ENCODE results near the gene PSMG4.

DNA sequence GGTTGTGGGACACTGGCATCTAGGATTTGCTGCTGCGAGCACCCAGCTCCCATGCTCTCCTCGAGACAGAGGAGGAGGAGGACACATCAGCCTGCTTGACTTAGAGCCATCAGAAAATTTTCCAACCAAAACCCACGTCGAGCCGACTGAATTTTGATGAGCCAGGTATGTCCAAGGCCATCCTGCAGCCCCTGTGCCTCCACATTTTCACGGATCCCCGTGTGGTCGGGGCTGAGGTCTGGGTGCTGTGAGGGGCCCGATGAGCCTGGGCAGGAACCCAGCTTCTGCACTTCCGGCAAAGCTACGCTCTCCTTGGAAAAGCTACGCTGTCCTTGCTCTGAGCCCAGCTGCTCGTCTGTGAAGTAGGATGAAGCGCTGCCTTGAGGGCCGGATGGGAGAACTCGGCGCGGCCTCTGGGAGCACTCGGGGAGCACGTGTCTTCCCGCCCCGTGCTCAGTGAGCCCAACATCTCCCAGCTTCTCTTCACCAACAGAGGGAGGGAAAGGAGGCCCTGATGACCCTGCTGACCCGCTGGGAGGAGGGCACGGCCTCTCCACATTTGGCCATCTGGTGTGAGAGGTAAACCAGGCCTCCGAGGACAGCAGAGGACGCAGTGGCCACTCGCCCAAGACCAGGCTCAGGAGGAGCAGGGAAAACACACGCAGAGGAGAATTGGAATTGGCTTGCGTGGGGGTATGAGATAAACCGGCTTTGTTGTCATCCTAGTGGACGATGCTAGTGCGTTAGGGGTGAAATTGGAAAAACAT is 33.9 kb downstream of the PSMG4 start:
- TF ChIP-seq, protein P1, sequence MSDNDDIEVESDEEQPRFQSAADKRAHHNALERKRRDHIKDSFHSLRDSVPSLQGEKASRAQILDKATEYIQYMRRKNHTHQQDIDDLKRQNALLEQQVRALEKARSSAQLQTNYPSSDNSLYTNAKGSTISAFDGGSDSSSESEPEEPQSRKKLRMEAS (IDR thresholded peaks at IDR 0.05; ENCODE audit: low read depth, low read length): no peak
- TF ChIP-seq CTCF (IDR thresholded peaks at IDR 0.05 in 2 of 3, conservative IDR thresholded peaks at IDR 0.05 in 1 of 3; ENCODE audit: control insufficient read depth in 2 of 3, extremely low read depth in 1 of 3, insufficient read depth in 1 of 3, low read depth in 3 of 3, low read length in 3 of 3) (no peak), RFX5 (IDR thresholded peaks at IDR 0.05; ENCODE audit: low read depth, low read length) (no peak), RCOR1 (conservative IDR thresholded peaks at IDR 0.05; ENCODE audit: low read depth, low read length) (no peak), ZZZ3 (IDR thresholded peaks at IDR 0.05; ENCODE audit: control insufficient read depth, insufficient read length, low read depth) (no peak), CHD2 (IDR thresholded peaks at IDR 0.05; ENCODE audit: borderline replicate concordance, low read depth, low read length) (no peak), SIX5 (IDR thresholded peaks at IDR 0.05; ENCODE audit: low read depth, low read length, severe bottlenecking) (no peak), HCFC1 (IDR thresholded peaks at IDR 0.05; ENCODE audit: low read length) (no peak), NFIC (IDR thresholded peaks at IDR 0.05; ENCODE audit: low read depth, low read length) (no peak), POLR2A (IDR thresholded peaks at IDR 0.05; ENCODE audit: low read depth, low read length) (no peak), ZNF217 (IDR thresholded peaks at IDR 0.05) (no peak), CEBPB (IDR thresholded peaks at IDR 0.05; ENCODE audit: borderline replicate concordance in 1 of 2, low read depth in 2 of 2, low read length in 2 of 2) (no peak)
- TF ChIP-seq, protein P2, sequence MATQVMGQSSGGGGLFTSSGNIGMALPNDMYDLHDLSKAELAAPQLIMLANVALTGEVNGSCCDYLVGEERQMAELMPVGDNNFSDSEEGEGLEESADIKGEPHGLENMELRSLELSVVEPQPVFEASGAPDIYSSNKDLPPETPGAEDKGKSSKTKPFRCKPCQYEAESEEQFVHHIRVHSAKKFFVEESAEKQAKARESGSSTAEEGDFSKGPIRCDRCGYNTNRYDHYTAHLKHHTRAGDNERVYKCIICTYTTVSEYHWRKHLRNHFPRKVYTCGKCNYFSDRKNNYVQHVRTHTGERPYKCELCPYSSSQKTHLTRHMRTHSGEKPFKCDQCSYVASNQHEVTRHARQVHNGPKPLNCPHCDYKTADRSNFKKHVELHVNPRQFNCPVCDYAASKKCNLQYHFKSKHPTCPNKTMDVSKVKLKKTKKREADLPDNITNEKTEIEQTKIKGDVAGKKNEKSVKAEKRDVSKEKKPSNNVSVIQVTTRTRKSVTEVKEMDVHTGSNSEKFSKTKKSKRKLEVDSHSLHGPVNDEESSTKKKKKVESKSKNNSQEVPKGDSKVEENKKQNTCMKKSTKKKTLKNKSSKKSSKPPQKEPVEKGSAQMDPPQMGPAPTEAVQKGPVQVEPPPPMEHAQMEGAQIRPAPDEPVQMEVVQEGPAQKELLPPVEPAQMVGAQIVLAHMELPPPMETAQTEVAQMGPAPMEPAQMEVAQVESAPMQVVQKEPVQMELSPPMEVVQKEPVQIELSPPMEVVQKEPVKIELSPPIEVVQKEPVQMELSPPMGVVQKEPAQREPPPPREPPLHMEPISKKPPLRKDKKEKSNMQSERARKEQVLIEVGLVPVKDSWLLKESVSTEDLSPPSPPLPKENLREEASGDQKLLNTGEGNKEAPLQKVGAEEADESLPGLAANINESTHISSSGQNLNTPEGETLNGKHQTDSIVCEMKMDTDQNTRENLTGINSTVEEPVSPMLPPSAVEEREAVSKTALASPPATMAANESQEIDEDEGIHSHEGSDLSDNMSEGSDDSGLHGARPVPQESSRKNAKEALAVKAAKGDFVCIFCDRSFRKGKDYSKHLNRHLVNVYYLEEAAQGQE (IDR thresholded peaks at IDR 0.05; ENCODE audit: low read depth, low read length): no peak

Measured in GM12878 (cell line).